HepG2 (cell line): ENCODE measurements around the gene LSM14B. TPM values are rescaled to one million over a fixed set of nuclear protein-coding genes. Genes with fewer than 3 reads are reported as not detected.
A peak's percentile ranks its signal among the peaks of the same experiment; 100 is the strongest.

ENCODE experiments used
- ARID2 ChIP-seq: sonication (generic); formaldehyde crosslinking; IDR thresholded peaks from 2 replicates; pipeline ENCODE4 v1.8.1; 2022; ENCODE audit warnings: mild to moderate bottlenecking, missing genetic modification reagents, borderline replicate concordance
- CEBPB ChIP-seq: IDR thresholded peaks from 2 replicates; pipeline ENCODE4 v1.6.1; 2011; ENCODE audit warnings: low read depth, low read length, improper control_type of control experiment, borderline replicate concordance
- CREB1 ChIP-seq, 2 experiments: fragments of 450-650 bp in 1 of 2; IDR thresholded peaks; 2 replicates each; pipeline ENCODE4 v1.6.1; 2016 to 2017; ENCODE audit warnings: control low read depth in 1 of 2, mild to moderate bottlenecking in 1 of 2, missing compliant biosample characterization in 1 of 2, missing genetic modification characterization in 1 of 2
- DMTF1 ChIP-seq: sonication (generic); formaldehyde crosslinking; IDR thresholded peaks from 2 replicates; pipeline ENCODE4 v1.4.0; 2020; ENCODE audit warnings: mild to moderate bottlenecking, missing genetic modification reagents
- E2F2 ChIP-seq: sonication (generic); formaldehyde crosslinking; IDR thresholded peaks from 2 replicates; pipeline ENCODE4 v1.4.0; 2020; ENCODE audit warnings: missing genetic modification reagents, borderline replicate concordance
- FOXO1 ChIP-seq: sonication (generic); formaldehyde crosslinking; IDR thresholded peaks from 2 replicates; pipeline ENCODE4 v1.4.0; 2020; ENCODE audit warnings: missing genetic modification reagents
- LRRFIP1 ChIP-seq: sonication (generic); formaldehyde crosslinking; conservative IDR thresholded peaks from 2 replicates; pipeline ENCODE4 v1.4.0; 2020; ENCODE audit warnings: missing genetic modification reagents
- MBD4 ChIP-seq: IDR thresholded peaks from 2 replicates; pipeline ENCODE4 v1.6.1; 2012; ENCODE audit warnings: low read length, inconsistent platforms, borderline replicate concordance
- MIXL1 ChIP-seq: IDR thresholded peaks from 2 replicates; pipeline ENCODE4 v1.6.1; 2016
- NKX3-1 ChIP-seq: sonication (generic); formaldehyde crosslinking; IDR thresholded peaks from 2 replicates; pipeline ENCODE4 v1.5.0; 2020; ENCODE audit warnings: missing genetic modification reagents
- POGK ChIP-seq: sonication (generic); formaldehyde crosslinking; conservative IDR thresholded peaks from 2 replicates; pipeline ENCODE4 v1.8.0; 2022; ENCODE audit warnings: mild to moderate bottlenecking, moderate library complexity, missing genetic modification reagents
- POLR2AphosphoS2 ChIP-seq: IDR thresholded peaks from 2 replicates; pipeline ENCODE4 v1.6.1; 2011; ENCODE audit warnings: low read depth, low read length, improper control_type of control experiment
- RAD51 ChIP-seq: fragments of 450-650 bp; IDR thresholded peaks from 2 replicates; pipeline ENCODE4 v1.6.1; 2016; ENCODE audit warnings: borderline replicate concordance
- SMYD3 ChIP-seq: sonication (generic); formaldehyde crosslinking; IDR thresholded peaks from 2 replicates; pipeline ENCODE4 v1.8.1; 2023; ENCODE audit warnings: mild to moderate bottlenecking, missing genetic modification reagents
- THAP11 ChIP-seq: IDR thresholded peaks from 2 replicates; pipeline ENCODE4 v1.6.1; 2016; ENCODE audit warnings: missing biosample characterization, missing genetic modification reagents
- ZNF251 ChIP-seq: sonication (generic); formaldehyde crosslinking; IDR thresholded peaks from 2 replicates; pipeline ENCODE4 v1.9.0; 2021; ENCODE audit warnings: mild to moderate bottlenecking, missing genetic modification reagents
- ZNF430 ChIP-seq: sonication (generic); formaldehyde crosslinking; IDR thresholded peaks from 2 replicates; pipeline ENCODE4 v1.9.0; 2021; ENCODE audit warnings: mild to moderate bottlenecking, missing genetic modification reagents
- ZNF598 ChIP-seq: sonication (generic); formaldehyde crosslinking; IDR thresholded peaks from 2 replicates; pipeline ENCODE4 v1.5.1; 2020; ENCODE audit warnings: mild to moderate bottlenecking, missing genetic modification reagents, borderline replicate concordance
- ZNF749 ChIP-seq: sonication (generic); formaldehyde crosslinking; IDR thresholded peaks from 2 replicates; pipeline ENCODE4 v1.8.0; 2022; ENCODE audit warnings: mild to moderate bottlenecking, missing genetic modification reagents, moderate library complexity, borderline replicate concordance
- ZSCAN29 ChIP-seq: sonication (generic); formaldehyde crosslinking; conservative IDR thresholded peaks from 2 replicates; pipeline ENCODE4 v1.4.0; 2020; ENCODE audit warnings: mild to moderate bottlenecking, missing genetic modification reagents
- polyA plus RNA-seq, 8 experiments: library from polyadenylated mRNA; depleted of rRNA in 3 of 8; stranded (reverse) in 7 of 8; unstranded in 1 of 8; fragments of >200 nt; fragmentation: Illumina TruSeq in 4 of 8; extraction: Trizol in 4 of 8; gene quantifications; 2 replicates each; pipeline versions ENCODE4 v1.2.1 to v1.2.3, GENCODE V29; 2011 to 2016; ENCODE audit warnings: low read depth in 4 of 8, missing spikeins in 1 of 8, mixed read lengths in 1 of 8; ENCODE audit not compliant: insufficient read depth in 1 of 8
- total RNA-seq, 5 experiments: library from RNA; depleted of rRNA; stranded (reverse); fragments of >200 nt; fragmentation: Illumina TruSeq; extraction: Trizol; gene quantifications; 2 replicates each; pipeline ENCODE4 v1.2.3, GENCODE V29; 2016; ENCODE audit warnings: low read depth in 1 of 5

The LSM14B gene
- total and polyA plus RNA-seq, 2 of the 13 experiments (the other 11 are each of a cell fraction or from before 2014, with no cell fraction given), result 43.3 to 79.2 TPM

- TF ChIP-seq CEBPB (no peak), SMYD3 (CRISPR knock-in tag) (no peak; the same call in 1 of the 2 replicates), ZNF598 (CRISPR knock-in tag) (peak; percentile 97; the same call in 1 of the 2 replicates), POGK (CRISPR knock-in tag) (peak; percentile 99), ARID2 (CRISPR knock-in tag) (peak; percentile 98), MBD4 (no peak), NKX3-1 (peak; percentile 99), THAP11 (CRISPR knock-in tag) (peak; percentile 97), CREB1 (IDR thresholded peaks at IDR 0.05) (peak; percentile 98), CREB1 (CRISPR knock-in tag; IDR thresholded peaks at IDR 0.05) (peak; percentile 97), MIXL1 (peak; percentile 84), ZNF749 (CRISPR knock-in tag) (peak; percentile 97), E2F2 (CRISPR knock-in tag) (peak; percentile 89), LRRFIP1 (CRISPR knock-in tag) (no peak), POLR2AphosphoS2 (peak; percentile 92), ZNF430 (CRISPR knock-in tag) (peak; percentile 73; the same call in 1 of the 2 replicates), ZNF251 (CRISPR knock-in tag) (no peak), ZSCAN29 (CRISPR knock-in tag) (peak; percentile 96), FOXO1 (peak; percentile 83), RAD51 (no peak), DMTF1 (0 out of 2 replicates have a peak, but pooled peaks have one; percentile 54)
Measured at GRCh38 chr20:62182469-62183425, 60.5 kb downstream of the LSM14B start, which contains the start of gene MTG2 (continued).
